Measurements from ENCODE around the gene URGCP.

GRCh38 chr7:43884209-43884608 lies 22.2 kb downstream of the URGCP start:
- TF ChIP-seq POLR2A (IDR thresholded peaks at IDR 0.05; ENCODE audit: low read depth, low read length), result no peak
- TF ChIP-seq POLR2AphosphoS5 (IDR thresholded peaks at IDR 0.05; ENCODE audit: low read depth, low read length), result no peak

Measured in GM12892 (cell line).